ENCODE measurements around the gene RTN4RL1.
A peak's percentile ranks its signal among the peaks of the same experiment; 100 is the strongest.

RTN4RL1 gene

DNA sequence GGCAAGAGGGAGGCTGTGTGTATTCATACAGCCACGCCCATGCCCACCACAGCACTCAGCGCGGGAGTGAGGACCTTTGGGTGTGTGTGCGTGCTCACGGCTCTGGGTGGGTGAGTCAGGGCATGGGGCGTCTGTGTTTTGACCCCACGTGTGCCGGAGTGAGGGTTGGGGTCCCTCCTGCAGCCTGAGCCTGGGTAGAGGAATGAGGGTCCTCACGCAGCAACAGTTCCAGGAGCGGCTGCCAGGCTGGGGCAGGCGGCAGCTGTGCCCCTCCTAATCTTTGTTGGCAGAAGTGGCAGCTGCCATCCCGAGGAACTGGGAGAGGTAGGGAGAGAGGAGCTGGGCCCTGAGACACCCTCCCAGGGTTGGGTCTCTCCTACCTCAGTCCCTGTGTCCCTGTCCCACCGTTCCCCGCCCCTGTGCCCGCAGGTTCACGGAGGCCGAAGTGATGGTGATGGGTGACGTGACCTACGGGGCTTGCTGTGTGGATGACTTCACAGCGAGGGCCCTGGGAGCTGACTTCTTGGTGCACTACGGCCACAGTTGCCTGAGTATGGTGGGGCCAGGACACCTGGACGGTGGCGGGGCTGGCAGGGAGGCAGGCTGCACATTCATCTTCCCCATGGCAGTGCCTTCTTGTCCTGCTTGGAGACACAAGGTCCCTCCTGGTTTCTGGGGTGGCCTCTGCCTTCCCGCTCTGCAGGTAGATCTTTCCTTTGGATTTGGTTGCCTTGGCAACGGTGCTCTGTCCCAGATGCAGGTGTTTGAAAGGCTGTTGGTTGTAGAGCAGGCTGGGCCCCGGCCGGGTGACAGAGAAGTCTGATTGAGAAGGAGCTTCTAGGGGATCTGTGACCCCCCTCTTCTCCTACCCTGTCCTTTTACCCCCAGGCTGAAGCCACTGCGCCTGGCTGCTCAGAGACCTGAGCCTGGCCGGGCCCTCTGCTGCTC, 10.7 kb upstream of the RTN4RL1 start:
- no peak for TF ChIP-seq BCL6B (tag by site-specific recombination; IDR thresholded peaks at IDR 0.05)
- TF ChIP-seq, protein P1, sequence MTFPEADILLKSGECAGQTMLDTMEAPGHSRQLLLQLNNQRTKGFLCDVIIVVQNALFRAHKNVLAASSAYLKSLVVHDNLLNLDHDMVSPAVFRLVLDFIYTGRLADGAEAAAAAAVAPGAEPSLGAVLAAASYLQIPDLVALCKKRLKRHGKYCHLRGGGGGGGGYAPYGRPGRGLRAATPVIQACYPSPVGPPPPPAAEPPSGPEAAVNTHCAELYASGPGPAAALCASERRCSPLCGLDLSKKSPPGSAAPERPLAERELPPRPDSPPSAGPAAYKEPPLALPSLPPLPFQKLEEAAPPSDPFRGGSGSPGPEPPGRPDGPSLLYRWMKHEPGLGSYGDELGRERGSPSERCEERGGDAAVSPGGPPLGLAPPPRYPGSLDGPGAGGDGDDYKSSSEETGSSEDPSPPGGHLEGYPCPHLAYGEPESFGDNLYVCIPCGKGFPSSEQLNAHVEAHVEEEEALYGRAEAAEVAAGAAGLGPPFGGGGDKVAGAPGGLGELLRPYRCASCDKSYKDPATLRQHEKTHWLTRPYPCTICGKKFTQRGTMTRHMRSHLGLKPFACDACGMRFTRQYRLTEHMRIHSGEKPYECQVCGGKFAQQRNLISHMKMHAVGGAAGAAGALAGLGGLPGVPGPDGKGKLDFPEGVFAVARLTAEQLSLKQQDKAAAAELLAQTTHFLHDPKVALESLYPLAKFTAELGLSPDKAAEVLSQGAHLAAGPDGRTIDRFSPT (tag by site-specific recombination; IDR thresholded peaks at IDR 0.05), result peak; percentile 47; the same call in 1 of the 2 replicates
- peaks cover 4% of the 10 kb centered on the region for H3K4me1 ChIP-seq (ENCODE audit: control insufficient read depth, insufficient read depth, low read length)
- ChIA-PET CTCF (no interaction called here), POLR2A (no interaction called here)
- no peak overlapping the region for H3K4me3 ChIP-seq (ENCODE audit: low read depth, low read length)
- no peaks in the 10 kb centered on the region for H3K9me3 ChIP-seq (ENCODE audit: control insufficient read depth, insufficient read depth, low read depth, low read length)
- H3K27ac ChIP-seq (ENCODE audit: extremely low read depth, low read depth, low read length), result no peak overlapping the region
- H3K36me3 ChIP-seq (ENCODE audit: control insufficient read depth in 2 of 2, insufficient read depth in 1 of 2, low read length in 2 of 2), result peaks cover 0 to 63% of the 10 kb centered on the region in 2 experiments; a peak in 2 of 3 replicates

- no peak overlapping the region for H3K4me3 ChIP-seq (ENCODE audit: low read depth, low read length)
- TF ChIP-seq ZNF610 (tag by site-specific recombination; IDR thresholded peaks at IDR 0.05; ENCODE audit: borderline replicate concordance), result no peak
- TF ChIP-seq EGR2 (tag by site-specific recombination; IDR thresholded peaks at IDR 0.05; ENCODE audit: low read depth), result no peak
- no peak for TF ChIP-seq ZNF416 (tag by site-specific recombination; IDR thresholded peaks at IDR 0.05)
- TF ChIP-seq, protein P2, sequence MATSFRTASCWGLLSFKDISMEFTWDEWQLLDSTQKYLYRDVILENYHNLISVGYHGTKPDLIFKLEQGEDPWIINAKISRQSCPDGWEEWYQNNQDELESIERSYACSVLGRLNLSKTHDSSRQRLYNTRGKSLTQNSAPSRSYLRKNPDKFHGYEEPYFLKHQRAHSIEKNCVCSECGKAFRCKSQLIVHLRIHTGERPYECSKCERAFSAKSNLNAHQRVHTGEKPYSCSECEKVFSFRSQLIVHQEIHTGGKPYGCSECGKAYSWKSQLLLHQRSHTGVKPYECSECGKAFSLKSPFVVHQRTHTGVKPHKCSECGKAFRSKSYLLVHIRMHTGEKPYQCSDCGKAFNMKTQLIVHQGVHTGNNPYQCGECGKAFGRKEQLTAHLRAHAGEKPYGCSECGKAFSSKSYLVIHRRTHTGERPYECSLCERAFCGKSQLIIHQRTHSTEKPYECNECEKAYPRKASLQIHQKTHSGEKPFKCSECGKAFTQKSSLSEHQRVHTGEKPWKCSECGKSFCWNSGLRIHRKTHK (tag by site-specific recombination; IDR thresholded peaks at IDR 0.05), result no peak
- no peak for TF ChIP-seq SP2 (tag by site-specific recombination; IDR thresholded peaks at IDR 0.05)
Measured at GRCh38 chr17:2034806-2035540, 9.8 kb upstream of the RTN4RL1 start.

DNA sequence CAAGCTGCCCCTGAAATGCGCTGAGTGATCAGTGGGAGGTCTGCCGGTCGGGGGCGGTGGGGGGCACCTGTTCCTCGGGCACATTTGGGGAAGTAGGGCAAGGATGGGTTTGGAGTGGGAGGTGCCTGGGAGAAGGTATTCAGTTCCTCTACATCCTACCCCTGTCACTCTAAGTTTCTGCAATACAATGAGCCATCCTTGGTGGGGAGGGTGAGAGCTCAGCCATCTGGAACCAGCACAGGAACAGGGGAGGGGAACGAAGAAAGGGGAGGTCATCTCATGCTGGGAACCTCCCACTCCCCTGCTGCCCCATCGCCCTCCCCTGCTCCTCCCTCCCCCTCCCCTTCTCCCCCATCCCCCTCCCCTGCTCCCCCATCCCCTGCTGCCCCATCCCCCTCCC, 9.0 kb upstream of the RTN4RL1 start:
- TF ChIP-seq ZNF76 (tag by site-specific recombination; IDR thresholded peaks at IDR 0.05; ENCODE audit: borderline replicate concordance, low read depth) (no peak), ZFP37 (tag by site-specific recombination; IDR thresholded peaks at IDR 0.05) (no peak), WT1 (tag by site-specific recombination; IDR thresholded peaks at IDR 0.05) (peak; percentile 74; the same call in 1 of the 2 replicates)
- Histone ChIP-seq H3K4me1 (ENCODE audit: control insufficient read depth, insufficient read depth, low read length) (peaks cover 5% of the 10 kb centered on the region), H3K4me3 (ENCODE audit: low read depth, low read length) (no peak overlapping the region), H3K9me3 (ENCODE audit: control insufficient read depth, insufficient read depth, low read depth, low read length) (no peaks in the 10 kb centered on the region), H3K36me3 (ENCODE audit: control insufficient read depth in 2 of 2, insufficient read depth in 1 of 2, low read length in 2 of 2) (peaks cover 0 to 50% of the 10 kb centered on the region in 2 experiments; a peak in 2 of 3 replicates), H3K27ac (ENCODE audit: extremely low read depth, low read depth, low read length) (no peak overlapping the region)
- ChIA-PET CTCF (interaction anchor here (12.2 kb wide), 1 partner anchor 124 kb away, joined by 145 read pairs; no protein-coding TSS in a partner anchor), POLR2A (no interaction called here)

More at GRCh38 chr17:2034806-2035540, 9.8 kb upstream of the RTN4RL1 start:
- ChIA-PET CTCF (interaction anchor here (12.2 kb wide), 1 partner anchor 124 kb away, joined by 145 read pairs; no protein-coding TSS in a partner anchor), POLR2A (no interaction called here)
- Histone ChIP-seq H3K36me3 (ENCODE audit: control insufficient read depth in 2 of 2, insufficient read depth in 1 of 2, low read length in 2 of 2) (peaks cover 0 to 55% of the 10 kb centered on the region in 2 experiments; a peak in 2 of 3 replicates), H3K9me3 (ENCODE audit: control insufficient read depth, insufficient read depth, low read depth, low read length) (no peaks in the 10 kb centered on the region), H3K4me1 (ENCODE audit: control insufficient read depth, insufficient read depth, low read length) (peaks cover 5% of the 10 kb centered on the region), H3K27ac (ENCODE audit: extremely low read depth, low read depth, low read length) (no peak overlapping the region)

All from HEK293 (cell line).